Middle frontal gyrus (tissue), 1 donor: ENCODE data around the gene GAB2.

Source experiments
- DNase-seq: peaks from one replicate; pipeline ENCODE4 v3.0.0-alpha.2; 2015; ENCODE audit warnings: low spot score; ENCODE audit errors: extremely low spot score

GAB2 gene

GRCh38 chr11:78345450-78345849, 72.2 kb downstream of the GAB2 start:
- no peak for DNase-seq

GRCh38 chr11:78344676-78345075, 72.9 kb downstream of the GAB2 start:
- no peak for DNase-seq

- no peak for DNase-seq
Observed at GRCh38 chr11:78344094-78344493, 73.5 kb downstream of the GAB2 start.

- no peak for DNase-seq
Observed at GRCh38 chr11:78343303-78343702, 74.3 kb downstream of the GAB2 start.

GRCh38 chr11:78341841-78342240, 75.8 kb downstream of the GAB2 start:
- DNase-seq = no peak

- no peak for DNase-seq
Observed at GRCh38 chr11:78340530-78340929, 77.1 kb downstream of the GAB2 start.

GRCh38 chr11:78339945-78340344, 77.7 kb downstream of the GAB2 start:
- DNase-seq = no peak

GRCh38 chr11:78339483-78339882, 78.1 kb downstream of the GAB2 start:
- DNase-seq = no peak

GRCh38 chr11:78338702-78339101, 78.9 kb downstream of the GAB2 start:
- DNase-seq = no peak

- DNase-seq = no peak
Observed at GRCh38 chr11:78338138-78338537, 79.5 kb downstream of the GAB2 start.

- no peak for DNase-seq
Observed at GRCh38 chr11:78337554-78337924, 80.1 kb downstream of the GAB2 start.

GRCh38 chr11:78336877-78337553, 80.6 kb downstream of the GAB2 start:
- no peak for DNase-seq

- no peak for DNase-seq
Observed at GRCh38 chr11:78334109-78334508, 83.5 kb downstream of the GAB2 start.

- DNase-seq = no peak
Observed at GRCh38 chr11:78332872-78333271, 84.7 kb downstream of the GAB2 start.

GRCh38 chr11:78332174-78332866, 85.3 kb downstream of the GAB2 start:
- no peak for DNase-seq

GRCh38 chr11:78331711-78332110, 85.9 kb downstream of the GAB2 start:
- DNase-seq = peak; percentile 62

- no peak for DNase-seq
Observed at GRCh38 chr11:78330361-78330760, 87.3 kb downstream of the GAB2 start.

GRCh38 chr11:78327945-78328344, 89.7 kb downstream of the GAB2 start:
- DNase-seq = no peak

- no peak for DNase-seq
Observed at GRCh38 chr11:78325274-78325781, 92.3 kb downstream of the GAB2 start.

- DNase-seq = no peak
Observed at GRCh38 chr11:78323363-78323762, 94.3 kb downstream of the GAB2 start.

GRCh38 chr11:78319453-78319955, 98.1 kb downstream of the GAB2 start:
- no peak for DNase-seq

- DNase-seq = peak; percentile 56
Observed at GRCh38 chr11:78318321-78319114, 99.1 kb downstream of the GAB2 start.
